Spleen (tissue), 7 donors: Measurements from ENCODE around the gene MED28.

Experiments
- CTCF ChIP-seq, 11 experiments: fragments of 200-600 bp in 7 of 11; fragments of 450-650 bp in 4 of 11; sonication (generic) in 4 of 11; IDR thresholded peaks in 8 of 11; conservative IDR thresholded peaks in 3 of 11; 1 replicate in 7 of 11; 2 replicates in 4 of 11; pipeline versions ENCODE4 v1.4.0 to v1.8.0; 2016 to 2021; ENCODE audit warnings: antibody characterized with exemption in 11 of 11, inconsistent platforms in 4 of 11, mild to moderate bottlenecking in 1 of 11
- POLR2A ChIP-seq, 3 donors: fragments of 450-650 bp; IDR thresholded peaks; one replicate each; pipeline ENCODE4 v1.5.1; 2017; ENCODE audit warnings: antibody characterized with exemption in 3 of 3, mild to moderate bottlenecking in 1 of 3
- POLR2AphosphoS5 ChIP-seq, 3 donors: sonication (generic); formaldehyde crosslinking; IDR thresholded peaks; one replicate each; pipeline ENCODE4 v1.5.1; 2017; ENCODE audit warnings: antibody characterized with exemption in 3 of 3
- donor health status: DM: no; HTN: no; CAD: no; lungs with moderate emphysema.
- donor health status: DM: no; HTN: no; CAD: no.
- donor health status: DM: no; HTN: no; CAD: no.

- TF ChIP-seq CTCF (IDR thresholded peaks at IDR 0.05 in 8 of 11, conservative IDR thresholded peaks at IDR 0.05 in 3 of 11) (no peak), POLR2A (IDR thresholded peaks at IDR 0.05) (no peak), POLR2AphosphoS5 (IDR thresholded peaks at IDR 0.05) (no peak)
Observed at GRCh38 chr4:17616283-17616682, 1.8 kb downstream of the MED28 start.
